NCI-H446 (cell line): Measurements from ENCODE around the gene BTBD9.

Experiments used
- DNase-seq, 2 experiments: peaks; one replicate each; lab custom pipeline; 2025; lab: John Stamatoyannopoulos, UW

The BTBD9 gene

GRCh38 chr6:38193481-38194281 is 446.0 kb downstream of the BTBD9 start:
- no peak for DNase-seq

- DNase-seq = no peak
Observed at GRCh38 chr6:38193051-38193450, 446.7 kb downstream of the BTBD9 start.

DNA sequence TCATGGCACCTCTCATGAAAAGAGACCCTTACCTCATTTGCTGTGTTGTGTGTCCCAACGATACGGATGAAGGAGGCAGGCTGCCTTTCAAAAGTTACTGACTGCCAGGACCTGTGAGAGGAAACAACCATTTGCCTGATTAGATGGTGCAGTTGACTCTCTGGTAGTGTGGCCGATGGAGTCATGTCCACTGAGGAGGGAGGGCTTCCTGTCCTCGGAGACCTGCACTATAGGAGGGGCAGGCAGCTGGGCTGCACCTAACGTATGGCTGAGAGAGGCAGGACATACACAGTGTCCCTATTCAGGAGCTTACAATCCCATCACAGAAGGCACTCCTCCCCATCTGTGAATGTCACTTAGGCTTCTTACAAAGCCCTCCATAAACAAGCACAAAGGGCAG is 447.2 kb downstream of the BTBD9 start:
- no peak for DNase-seq

DNA sequence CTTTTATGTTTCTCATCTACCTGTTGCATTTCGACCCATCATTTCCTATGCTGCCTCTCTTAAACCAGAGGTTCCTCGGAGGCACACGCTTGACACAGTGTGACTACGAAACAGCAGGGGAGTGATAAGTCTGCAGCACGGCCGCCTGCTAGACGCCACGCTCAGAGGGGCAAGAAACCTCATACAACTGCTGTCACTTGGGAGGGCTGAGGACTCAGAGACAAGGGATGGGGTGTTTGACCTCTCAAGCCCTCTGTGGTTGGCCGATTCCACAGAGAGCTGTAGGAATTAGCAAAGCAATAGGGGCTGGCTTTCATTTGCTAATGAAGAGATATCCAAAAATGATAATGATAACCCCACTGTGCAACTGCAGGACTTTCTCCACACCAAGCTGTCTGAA is 447.7 kb downstream of the BTBD9 start:
- no peak for DNase-seq

DNA sequence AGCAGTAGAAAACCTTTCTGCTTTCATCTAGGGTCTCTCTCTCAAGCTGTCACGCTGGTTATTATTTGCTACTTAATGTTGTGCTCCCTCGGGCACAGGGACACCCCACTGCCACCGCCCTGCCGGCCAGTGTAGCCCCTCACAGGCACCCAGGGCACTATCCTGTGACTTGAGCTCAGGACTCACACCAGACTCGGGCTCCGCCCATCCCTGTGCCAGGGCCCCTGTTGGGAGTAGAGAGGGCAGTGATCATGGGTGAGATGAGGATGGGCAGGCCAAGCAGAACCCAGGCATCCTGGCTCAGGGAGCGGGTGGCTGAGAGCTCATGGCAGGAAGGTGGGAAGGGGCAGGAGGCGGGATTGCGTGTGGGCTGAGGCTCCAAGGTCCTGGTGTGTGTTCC is 448.3 kb downstream of the BTBD9 start:
- DNase-seq = no peak

DNA sequence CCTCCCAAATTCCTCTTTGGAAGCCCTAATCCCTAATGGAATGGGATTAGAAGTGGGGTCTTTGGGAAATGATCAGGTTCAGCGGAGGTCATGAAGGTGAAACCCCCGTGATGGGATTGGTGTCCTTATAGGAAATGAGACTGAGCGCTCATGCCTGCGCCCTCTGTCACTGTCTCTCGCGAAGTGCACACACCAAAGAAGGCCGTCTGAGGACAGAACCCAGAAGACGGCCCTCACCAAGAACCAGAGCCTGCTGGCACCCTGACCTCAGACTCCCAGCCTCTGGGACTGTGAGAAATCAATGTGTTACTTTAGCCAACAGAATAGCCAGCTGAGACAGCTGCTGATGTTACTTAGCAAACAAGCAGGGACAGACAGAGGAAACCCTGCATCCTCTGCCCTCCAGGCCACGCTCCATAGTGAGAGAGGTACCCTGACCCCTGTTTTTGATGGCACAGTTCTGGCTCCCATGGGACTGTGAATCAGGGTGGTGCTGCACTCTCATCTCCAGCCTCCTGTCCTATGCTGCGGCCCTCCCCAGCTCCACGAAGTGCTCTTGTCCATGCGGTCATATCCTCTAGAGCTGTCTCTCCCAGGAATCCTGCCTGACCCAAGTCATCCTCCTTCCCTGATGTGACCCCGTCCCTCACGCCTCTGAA is 450.9 kb downstream of the BTBD9 start:
- no peak for DNase-seq

- no peak for DNase-seq
Observed at GRCh38 chr6:38187811-38188590, 451.7 kb downstream of the BTBD9 start.

DNA sequence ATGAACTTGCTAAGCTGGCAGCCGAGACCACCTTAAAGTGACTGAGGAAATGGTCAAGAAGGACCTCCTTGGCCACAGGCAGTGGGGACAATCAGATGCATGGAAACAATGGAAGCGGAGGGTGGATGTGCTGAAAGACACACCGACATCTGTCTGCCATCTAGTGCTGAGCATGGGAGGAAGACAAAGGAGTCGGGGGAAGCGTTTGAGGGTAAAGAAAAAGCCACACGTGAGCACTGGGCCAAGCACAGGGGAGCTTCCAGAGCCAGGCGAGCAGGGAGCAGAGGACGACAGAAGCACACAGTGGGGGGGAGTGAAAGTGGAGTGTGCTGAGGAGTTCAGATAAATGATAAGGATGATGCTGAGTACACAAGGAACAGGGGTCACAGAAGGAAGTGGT is 452.4 kb downstream of the BTBD9 start:
- no peak for DNase-seq

- DNase-seq = no peak
Observed at GRCh38 chr6:38185752-38186151, 454.0 kb downstream of the BTBD9 start.

- DNase-seq = no peak
Observed at GRCh38 chr6:38185244-38185643, 454.5 kb downstream of the BTBD9 start.

- no peak for DNase-seq
Observed at GRCh38 chr6:38184585-38185080, 455.1 kb downstream of the BTBD9 start.

DNA sequence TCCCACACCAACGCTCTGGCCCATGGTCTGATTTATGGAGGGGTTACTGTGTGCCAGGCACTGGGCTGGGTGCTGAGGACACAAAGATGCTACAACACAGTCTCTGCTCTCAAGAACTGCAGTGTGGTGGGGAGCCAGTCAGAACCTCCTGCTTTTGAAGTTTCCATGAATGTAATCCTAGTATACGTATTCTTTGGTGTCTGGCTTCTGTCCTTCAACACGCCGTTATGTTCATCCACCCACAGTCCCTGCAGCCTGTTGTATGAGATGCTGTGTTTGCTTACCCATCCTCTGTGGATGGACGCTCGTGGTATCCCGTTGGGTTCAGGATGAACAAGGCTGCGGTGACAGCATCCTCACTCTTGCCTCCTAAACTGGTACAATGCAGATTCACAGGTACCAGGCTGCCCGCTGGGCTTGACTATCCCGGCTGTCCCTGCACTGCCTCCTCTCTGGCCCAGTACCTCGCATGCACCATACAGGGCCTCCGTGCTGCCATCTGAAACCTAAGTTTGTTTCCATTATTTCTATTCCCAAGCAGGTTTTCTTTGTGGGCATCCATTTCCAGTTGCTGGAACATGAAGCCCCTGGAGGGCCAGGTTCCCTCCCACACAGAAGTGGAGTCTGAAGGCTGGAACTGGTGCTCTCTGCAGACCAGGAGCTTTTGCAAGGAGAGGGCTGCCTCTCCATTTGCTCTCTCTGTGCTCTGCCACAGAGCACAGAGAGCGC is 455.7 kb downstream of the BTBD9 start:
- DNase-seq = no peak

DNA sequence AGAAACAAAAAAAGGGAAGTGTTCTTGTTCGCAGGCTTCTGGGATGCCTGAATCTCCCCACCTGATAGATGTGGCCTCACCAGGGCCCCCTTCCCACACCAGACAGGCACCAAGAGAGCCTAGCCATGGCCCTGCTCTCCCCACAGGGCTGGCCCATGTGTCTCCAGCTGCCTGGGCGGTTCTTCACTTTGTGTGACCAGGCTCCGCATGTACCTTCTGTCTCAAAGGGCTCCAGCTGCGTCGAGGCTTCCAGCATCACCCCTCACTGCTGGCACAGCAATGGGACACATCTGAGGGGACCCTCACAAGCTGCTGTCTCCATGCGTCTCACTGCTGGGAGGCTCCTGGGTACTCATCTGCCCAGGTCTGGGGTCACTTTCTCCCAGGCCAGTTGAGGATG is 457.3 kb downstream of the BTBD9 start:
- no peak for DNase-seq

DNA sequence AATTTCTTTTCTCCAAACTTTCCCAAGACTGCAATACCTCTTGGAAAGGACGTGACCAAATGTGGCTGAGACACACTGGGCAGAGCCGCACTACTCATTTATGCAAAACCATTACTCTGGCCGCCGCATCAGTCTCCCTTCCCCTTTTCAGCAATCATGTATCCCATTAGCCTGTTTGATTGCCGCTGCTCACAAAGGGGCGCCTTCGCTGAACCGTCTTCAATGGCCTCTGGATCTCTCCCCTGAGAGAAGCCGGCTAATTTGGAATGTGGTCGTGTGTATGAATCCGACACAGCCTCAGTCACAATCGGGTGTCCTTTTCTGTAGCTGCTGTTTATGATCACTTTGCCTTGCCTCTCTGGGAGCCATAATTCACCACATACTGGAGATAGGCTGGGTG is 459.1 kb downstream of the BTBD9 start:
- no peak for DNase-seq

DNA sequence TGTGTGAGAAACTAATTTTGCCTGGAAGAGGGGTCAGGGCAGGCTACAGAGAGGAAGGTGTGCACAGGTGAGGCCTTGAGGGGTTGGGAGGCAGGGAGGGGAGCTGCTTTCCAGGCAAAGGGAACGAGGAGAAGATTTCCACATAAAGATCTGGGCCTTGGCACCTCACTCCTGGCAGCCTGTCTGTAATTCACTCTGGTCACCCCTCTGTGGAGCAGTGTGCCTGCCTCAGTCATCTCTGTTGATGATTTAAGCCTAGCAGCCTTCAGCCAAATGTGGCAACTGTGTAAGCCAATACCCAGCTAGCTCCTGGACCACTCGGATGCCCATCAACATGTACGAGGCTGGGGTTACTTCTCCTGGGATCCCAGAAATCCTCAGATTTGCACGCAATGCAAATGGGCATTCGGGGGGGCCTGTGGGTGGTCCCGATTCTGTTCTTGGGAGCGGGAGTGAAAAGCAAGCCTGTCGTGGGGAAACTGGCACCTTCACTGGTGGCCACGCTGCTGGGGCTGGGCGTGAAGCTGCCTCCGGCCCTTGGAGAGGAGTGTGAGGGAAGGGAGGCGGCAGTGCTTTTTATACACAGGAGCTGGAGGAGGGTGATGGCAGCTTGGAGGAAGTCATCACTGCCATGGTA is 459.8 kb downstream of the BTBD9 start:
- DNase-seq = no peak

- no peak for DNase-seq
Observed at GRCh38 chr6:38179300-38179699, 460.4 kb downstream of the BTBD9 start.

- DNase-seq = no peak
Observed at GRCh38 chr6:38178584-38178886, 461.2 kb downstream of the BTBD9 start.

DNA sequence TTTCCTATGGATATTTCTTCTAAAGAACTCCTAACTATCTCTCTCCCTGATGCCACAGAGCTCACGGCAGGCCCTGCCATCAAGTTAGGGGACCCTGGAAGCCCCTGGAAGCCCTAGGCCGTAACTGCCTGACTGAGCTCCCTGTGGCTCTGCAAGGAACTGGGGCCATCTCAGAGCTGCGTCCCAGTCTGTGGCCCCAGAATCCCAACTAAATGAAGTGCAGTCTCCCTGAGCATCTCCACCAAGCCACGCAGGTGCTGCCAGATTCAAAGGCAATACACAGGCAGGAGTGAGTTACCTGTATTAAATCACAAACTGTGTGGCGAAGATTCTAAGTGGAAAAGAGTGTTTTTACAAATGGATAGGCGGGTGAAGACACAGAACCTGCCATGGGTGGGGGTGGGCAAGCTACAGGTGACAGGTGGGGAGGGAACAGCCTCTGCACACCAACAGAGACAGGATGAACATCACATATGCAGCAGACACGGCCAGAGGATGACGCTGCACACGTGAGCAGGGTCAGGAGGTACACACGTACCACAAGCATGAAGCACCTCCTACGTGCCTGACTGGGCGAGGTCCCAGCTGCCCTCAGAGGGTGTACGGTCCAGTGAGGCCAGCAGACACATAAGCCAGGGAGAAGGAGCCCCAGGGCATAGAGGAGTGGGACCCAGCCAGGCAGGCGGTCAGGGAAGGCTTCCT is 461.7 kb downstream of the BTBD9 start:
- DNase-seq = no peak

- DNase-seq = no peak
Observed at GRCh38 chr6:38176797-38177751, 462.7 kb downstream of the BTBD9 start.

DNA sequence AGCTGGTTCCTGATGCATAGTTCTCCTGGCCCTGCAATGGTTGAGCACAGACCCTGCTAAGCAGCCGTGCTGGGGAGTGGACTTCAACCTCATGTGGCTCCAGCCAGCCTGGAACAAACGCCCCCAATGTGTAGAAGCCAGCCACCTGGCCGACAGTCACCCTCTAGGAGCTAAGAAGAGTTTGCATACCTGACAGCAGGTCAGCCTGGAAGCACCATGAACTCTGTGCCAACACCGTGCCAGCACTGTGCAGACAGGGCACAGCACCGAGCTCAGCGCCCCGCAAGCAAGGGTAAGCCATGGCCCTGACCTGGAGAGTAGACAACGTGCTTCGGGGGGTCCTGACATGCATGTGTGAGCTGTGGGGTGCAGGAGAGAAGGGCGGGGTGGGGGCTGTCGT is 463.9 kb downstream of the BTBD9 start:
- no peak for DNase-seq
